Measurements from ENCODE around the gene FBXO10.

The FBXO10 gene

DNA sequence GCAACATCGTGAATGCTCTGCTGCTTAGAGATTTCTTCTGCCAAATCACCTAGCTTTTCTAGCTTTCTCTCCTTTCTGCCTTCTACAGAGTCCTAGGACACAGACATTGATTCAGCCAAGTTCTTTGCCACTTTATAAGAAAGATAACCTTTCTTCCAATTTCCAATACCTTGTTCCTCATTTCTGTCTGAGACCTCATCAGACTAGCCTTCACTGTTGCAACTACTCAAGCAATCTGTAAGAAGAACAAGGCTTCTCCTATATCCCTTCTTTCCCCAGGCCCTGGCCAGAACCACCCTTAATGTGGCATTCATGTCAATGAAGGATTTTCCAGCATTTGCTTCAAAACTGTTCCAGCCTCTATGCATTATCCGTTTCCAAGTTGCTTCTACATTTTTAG lies 24.3 kb downstream of the FBXO10 start:
- Histone ChIP-seq H3K9ac (ENCODE audit: low read depth in 1 of 2, low read length in 2 of 2) (no peak overlapping the region), H3K27ac (ENCODE audit: low read depth in 2 of 2, low read length in 2 of 2) (no peak overlapping the region), H3K36me3 (ENCODE audit: control insufficient read depth in 2 of 2, insufficient read depth in 2 of 2, low read length in 2 of 2) (no peaks in the 10 kb centered on the region), H3K4me1 (ENCODE audit: control insufficient read depth in 2 of 2, insufficient read depth in 2 of 2, low read length in 2 of 2) (no peaks in the 10 kb centered on the region), H3K9me3 (ENCODE audit: control insufficient read depth in 2 of 2, low read length in 2 of 2) (no peaks in the 10 kb centered on the region), H3K4me3 (ENCODE audit: low read length in 2 of 2) (no peak overlapping the region), H3K27me3 (ENCODE audit: control insufficient read depth in 2 of 2, insufficient read depth in 2 of 2, low read length in 2 of 2) (no peaks in the 10 kb centered on the region)

DNA sequence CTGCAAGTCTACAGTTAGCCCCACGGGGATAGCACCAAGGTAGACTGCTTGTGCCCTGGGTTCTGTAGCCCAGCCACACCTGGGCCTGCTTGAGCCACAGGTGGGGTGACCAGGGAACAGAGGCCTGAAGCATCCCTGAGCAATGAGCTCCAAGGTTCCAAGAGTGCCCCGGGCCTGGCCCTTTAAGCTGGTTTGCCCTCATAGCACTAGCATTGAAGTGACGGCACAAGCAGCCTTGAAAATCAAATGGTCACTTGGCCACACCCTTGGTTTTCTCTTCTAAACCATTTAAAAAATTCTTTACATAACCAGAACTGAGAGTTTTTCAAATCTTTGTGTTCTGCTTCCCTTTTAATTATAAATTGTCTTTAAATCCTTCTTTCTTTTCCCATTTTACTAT lies 24.7 kb downstream of the FBXO10 start:
- no peak overlapping the region for H3K9ac ChIP-seq (ENCODE audit: low read depth in 1 of 2, low read length in 2 of 2)
- no peaks in the 10 kb centered on the region for H3K4me1 ChIP-seq (ENCODE audit: control insufficient read depth in 2 of 2, insufficient read depth in 2 of 2, low read length in 2 of 2)
- H3K27ac ChIP-seq (ENCODE audit: low read depth in 2 of 2, low read length in 2 of 2), result no peak overlapping the region
- no peak overlapping the region for H3K4me3 ChIP-seq (ENCODE audit: low read length in 2 of 2)
- no peaks in the 10 kb centered on the region for H3K36me3 ChIP-seq (ENCODE audit: control insufficient read depth in 2 of 2, insufficient read depth in 2 of 2, low read length in 2 of 2)
- no peaks in the 10 kb centered on the region for H3K27me3 ChIP-seq (ENCODE audit: control insufficient read depth in 2 of 2, insufficient read depth in 2 of 2, low read length in 2 of 2)
- H3K9me3 ChIP-seq (ENCODE audit: control insufficient read depth in 2 of 2, low read length in 2 of 2), result no peaks in the 10 kb centered on the region

DNA sequence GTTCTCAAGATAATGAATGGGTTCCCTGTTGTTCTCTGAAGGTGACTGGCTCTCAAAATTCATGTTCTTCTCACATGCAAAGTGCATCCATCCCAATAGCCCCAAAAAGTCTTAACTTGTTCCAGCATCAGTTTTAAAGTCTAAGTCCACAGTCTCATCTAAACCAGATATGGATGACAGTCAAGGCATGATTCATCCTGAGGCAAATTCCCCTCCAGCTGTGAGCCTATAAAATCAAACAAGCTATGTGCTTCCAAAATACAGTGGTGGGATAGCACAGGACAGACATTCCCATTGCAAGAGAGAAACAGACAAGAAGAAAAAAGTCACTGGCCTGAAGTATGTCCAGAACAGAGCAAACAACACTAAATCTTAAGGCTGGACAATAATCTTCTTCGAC lies 25.4 kb downstream of the FBXO10 start:
- no peak overlapping the region for H3K4me3 ChIP-seq (ENCODE audit: low read length in 2 of 2)
- H3K27me3 ChIP-seq (ENCODE audit: control insufficient read depth in 2 of 2, insufficient read depth in 2 of 2, low read length in 2 of 2), result no peaks in the 10 kb centered on the region
- no peaks in the 10 kb centered on the region for H3K36me3 ChIP-seq (ENCODE audit: control insufficient read depth in 2 of 2, insufficient read depth in 2 of 2, low read length in 2 of 2)
- H3K9me3 ChIP-seq (ENCODE audit: control insufficient read depth in 2 of 2, low read length in 2 of 2), result no peaks in the 10 kb centered on the region
- H3K4me1 ChIP-seq (ENCODE audit: control insufficient read depth in 2 of 2, insufficient read depth in 2 of 2, low read length in 2 of 2), result no peaks in the 10 kb centered on the region
- no peak overlapping the region for H3K9ac ChIP-seq (ENCODE audit: low read depth in 1 of 2, low read length in 2 of 2)
- no peak overlapping the region for H3K27ac ChIP-seq (ENCODE audit: low read depth in 2 of 2, low read length in 2 of 2)

DNA sequence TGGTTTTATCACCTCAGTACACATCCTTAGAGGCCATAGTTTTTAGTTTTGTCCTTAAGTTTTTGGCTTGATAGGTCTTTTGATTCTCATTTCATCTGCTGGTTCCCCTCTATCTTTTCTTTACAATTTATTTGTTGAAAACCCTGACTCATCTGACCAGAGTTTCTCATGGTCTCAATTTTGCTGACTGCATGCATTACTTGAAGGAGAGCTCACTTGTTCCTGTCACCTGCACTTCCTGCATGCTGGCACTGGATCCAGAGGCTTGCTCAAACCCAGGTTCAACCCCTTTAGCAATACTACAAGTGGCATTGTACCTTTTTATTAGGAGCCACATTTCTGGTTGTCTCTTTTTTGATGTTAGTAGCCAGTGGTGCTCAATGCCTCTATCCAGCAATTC lies 26.7 kb downstream of the FBXO10 start:
- H3K4me3 ChIP-seq (ENCODE audit: low read length in 2 of 2), result no peak overlapping the region
- no peaks in the 10 kb centered on the region for H3K27me3 ChIP-seq (ENCODE audit: control insufficient read depth in 2 of 2, insufficient read depth in 2 of 2, low read length in 2 of 2)
- H3K36me3 ChIP-seq (ENCODE audit: control insufficient read depth in 2 of 2, insufficient read depth in 2 of 2, low read length in 2 of 2), result no peaks in the 10 kb centered on the region
- no peaks in the 10 kb centered on the region for H3K9me3 ChIP-seq (ENCODE audit: control insufficient read depth in 2 of 2, low read length in 2 of 2)
- H3K4me1 ChIP-seq (ENCODE audit: control insufficient read depth in 2 of 2, insufficient read depth in 2 of 2, low read length in 2 of 2), result no peaks in the 10 kb centered on the region
- H3K27ac ChIP-seq (ENCODE audit: low read depth in 2 of 2, low read length in 2 of 2), result no peak overlapping the region
- H3K9ac ChIP-seq (ENCODE audit: low read depth in 1 of 2, low read length in 2 of 2), result no peak overlapping the region

DNA sequence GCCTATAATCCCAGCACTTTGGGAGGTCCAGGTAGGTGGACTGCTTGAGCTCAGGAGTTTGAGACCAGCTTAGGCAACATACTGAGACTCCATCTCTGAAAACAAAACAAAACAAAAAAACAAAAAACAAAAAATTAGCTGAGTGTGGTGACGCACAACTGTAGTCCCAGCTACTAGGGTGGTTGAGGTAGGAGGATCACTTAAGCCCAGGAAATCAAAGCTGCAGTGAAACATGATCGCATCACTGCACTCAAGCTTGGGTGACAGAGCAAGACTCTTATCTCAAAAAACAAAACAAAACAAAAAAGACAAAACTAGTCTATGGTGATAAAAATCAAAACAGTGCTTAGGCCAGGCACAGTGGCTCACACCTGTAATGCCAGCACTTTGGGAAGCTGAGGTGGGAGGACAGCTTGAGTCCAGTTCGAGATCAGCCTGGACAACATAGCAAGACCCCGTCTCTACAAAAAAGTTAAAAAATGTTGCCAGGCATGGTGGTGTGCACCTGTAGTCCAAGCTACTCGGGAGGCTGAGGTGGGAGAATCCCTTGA lies 28.8 kb downstream of the FBXO10 start:
- Histone ChIP-seq H3K4me3 (ENCODE audit: low read length in 2 of 2) (no peak overlapping the region), H3K27ac (ENCODE audit: low read depth in 2 of 2, low read length in 2 of 2) (no peak overlapping the region), H3K27me3 (ENCODE audit: control insufficient read depth in 2 of 2, insufficient read depth in 2 of 2, low read length in 2 of 2) (no peaks in the 10 kb centered on the region), H3K9ac (ENCODE audit: low read depth in 1 of 2, low read length in 2 of 2) (no peak overlapping the region), H3K4me1 (ENCODE audit: control insufficient read depth in 2 of 2, insufficient read depth in 2 of 2, low read length in 2 of 2) (no peaks in the 10 kb centered on the region), H3K9me3 (ENCODE audit: control insufficient read depth in 2 of 2, low read length in 2 of 2) (no peaks in the 10 kb centered on the region), H3K36me3 (ENCODE audit: control insufficient read depth in 2 of 2, insufficient read depth in 2 of 2, low read length in 2 of 2) (no peaks in the 10 kb centered on the region)

DNA sequence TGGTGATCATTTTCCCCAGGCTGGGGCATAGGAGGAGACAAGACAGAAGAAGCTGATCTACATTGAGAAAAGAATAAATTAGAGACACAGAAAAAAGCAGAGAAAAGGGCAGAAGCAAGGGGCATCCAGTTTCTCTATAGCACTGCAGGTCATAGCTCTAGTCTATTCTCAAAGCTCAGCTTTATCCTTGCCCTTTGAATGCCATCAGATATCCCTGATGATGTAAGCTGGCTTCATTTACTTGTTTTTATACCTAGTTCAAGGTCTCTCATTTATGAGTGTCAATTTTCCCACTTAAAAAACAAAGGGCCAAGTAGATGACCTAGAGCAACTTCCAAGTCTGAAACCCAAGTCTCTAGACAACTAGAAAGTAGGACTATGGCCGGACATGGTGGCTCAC lies 32.7 kb downstream of the FBXO10 start:
- no peaks in the 10 kb centered on the region for H3K27me3 ChIP-seq (ENCODE audit: control insufficient read depth in 2 of 2, insufficient read depth in 2 of 2, low read length in 2 of 2)

DNA sequence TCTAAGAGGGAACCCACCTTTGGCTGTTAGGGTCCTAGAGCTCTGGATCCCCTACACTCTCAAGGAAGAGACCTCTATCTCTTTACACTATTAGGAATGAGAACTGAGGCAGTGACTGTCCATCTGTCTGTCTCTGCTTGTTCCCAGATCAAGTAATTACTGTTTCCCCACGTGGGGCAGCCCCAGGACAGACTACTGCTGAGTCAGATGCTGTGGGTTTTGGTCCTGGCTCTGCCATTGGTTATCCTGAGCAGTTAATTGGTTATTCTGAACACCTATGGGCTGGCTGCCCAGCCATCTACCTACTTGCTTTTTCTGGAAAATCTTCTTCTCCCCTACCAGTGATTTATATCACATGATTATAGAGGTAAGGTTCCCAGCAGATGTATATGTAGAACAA lies 33.3 kb downstream of the FBXO10 start:
- no peaks in the 10 kb centered on the region for H3K9me3 ChIP-seq (ENCODE audit: control insufficient read depth in 2 of 2, low read length in 2 of 2)
- H3K4me1 ChIP-seq (ENCODE audit: control insufficient read depth in 2 of 2, insufficient read depth in 2 of 2, low read length in 2 of 2), result peaks cover 0 to 5% of the 10 kb centered on the region in 2 donors
- no peaks in the 10 kb centered on the region for H3K27me3 ChIP-seq (ENCODE audit: control insufficient read depth in 2 of 2, insufficient read depth in 2 of 2, low read length in 2 of 2)
- no peaks in the 10 kb centered on the region for H3K36me3 ChIP-seq (ENCODE audit: control insufficient read depth in 2 of 2, insufficient read depth in 2 of 2, low read length in 2 of 2)
- no peak overlapping the region for H3K27ac ChIP-seq (ENCODE audit: low read depth in 2 of 2, low read length in 2 of 2)
- no peak overlapping the region for H3K4me3 ChIP-seq (ENCODE audit: low read length in 2 of 2)
- H3K9ac ChIP-seq (ENCODE audit: low read depth in 1 of 2, low read length in 2 of 2), result no peak overlapping the region

More for the DNA sequence above, 32.7 kb downstream of the FBXO10 start:
- Histone ChIP-seq H3K27ac (ENCODE audit: low read depth in 2 of 2, low read length in 2 of 2) (no peak overlapping the region), H3K9ac (ENCODE audit: low read depth in 1 of 2, low read length in 2 of 2) (no peak overlapping the region), H3K4me3 (ENCODE audit: low read length in 2 of 2) (no peak overlapping the region), H3K36me3 (ENCODE audit: control insufficient read depth in 2 of 2, insufficient read depth in 2 of 2, low read length in 2 of 2) (no peaks in the 10 kb centered on the region), H3K9me3 (ENCODE audit: control insufficient read depth in 2 of 2, low read length in 2 of 2) (no peaks in the 10 kb centered on the region), H3K4me1 (ENCODE audit: control insufficient read depth in 2 of 2, insufficient read depth in 2 of 2, low read length in 2 of 2) (peaks cover 0 to 5% of the 10 kb centered on the region in 2 donors)

DNA sequence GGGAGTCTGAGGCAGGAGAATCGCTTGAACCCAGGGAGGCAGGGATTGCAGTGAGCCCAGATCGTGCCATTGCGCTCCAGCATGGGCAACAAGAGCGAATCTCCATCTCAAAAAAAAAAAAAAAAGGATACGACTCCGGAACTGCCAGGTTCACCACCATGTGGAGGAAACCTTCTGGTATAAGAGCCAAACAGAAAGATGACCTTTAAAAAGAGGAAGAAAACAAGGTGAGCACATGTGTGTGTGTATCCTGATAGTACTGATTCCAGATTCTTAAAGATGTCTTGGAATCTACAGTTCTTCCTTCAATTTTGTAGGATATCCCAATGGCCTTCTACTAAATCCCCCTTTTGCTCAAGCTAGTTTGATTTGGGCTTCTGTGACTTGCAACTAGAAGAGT lies 33.7 kb downstream of the FBXO10 start:
- no peak overlapping the region for H3K4me3 ChIP-seq (ENCODE audit: low read length in 2 of 2)
- H3K9ac ChIP-seq (ENCODE audit: low read depth in 1 of 2, low read length in 2 of 2), result no peak overlapping the region
- no peaks in the 10 kb centered on the region for H3K27me3 ChIP-seq (ENCODE audit: control insufficient read depth in 2 of 2, insufficient read depth in 2 of 2, low read length in 2 of 2)
- no peak overlapping the region for H3K27ac ChIP-seq (ENCODE audit: low read depth in 2 of 2, low read length in 2 of 2)
- no peaks in the 10 kb centered on the region for H3K9me3 ChIP-seq (ENCODE audit: control insufficient read depth in 2 of 2, low read length in 2 of 2)
- peaks cover 0 to 5% of the 10 kb centered on the region in 2 donors for H3K4me1 ChIP-seq (ENCODE audit: control insufficient read depth in 2 of 2, insufficient read depth in 2 of 2, low read length in 2 of 2)
- H3K36me3 ChIP-seq (ENCODE audit: control insufficient read depth in 2 of 2, insufficient read depth in 2 of 2, low read length in 2 of 2), result no peaks in the 10 kb centered on the region

DNA sequence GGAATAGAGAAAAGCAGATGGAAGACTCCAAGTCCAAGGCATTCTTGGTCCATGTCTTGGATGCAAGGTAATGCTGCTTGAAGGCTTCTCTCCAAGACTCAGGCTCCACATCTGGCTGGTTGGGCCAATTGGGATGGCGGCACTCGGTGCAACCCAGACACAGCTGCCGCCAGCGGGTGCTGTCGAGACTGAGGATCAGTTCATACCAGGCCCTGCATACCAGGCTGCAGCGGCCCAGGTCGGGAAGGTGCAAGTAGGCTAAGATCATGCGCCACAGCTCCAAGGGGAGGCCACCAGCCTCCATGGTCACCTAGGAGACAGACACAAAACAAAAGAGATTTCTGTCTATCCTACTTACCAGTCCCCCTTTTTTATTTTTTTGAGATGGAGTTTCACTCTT lies 34.7 kb downstream of the FBXO10 start:
- no peak overlapping the region for H3K9ac ChIP-seq (ENCODE audit: low read depth in 1 of 2, low read length in 2 of 2)
- H3K4me3 ChIP-seq (ENCODE audit: low read length in 2 of 2), result no peak overlapping the region
- H3K27ac ChIP-seq (ENCODE audit: low read depth in 2 of 2, low read length in 2 of 2), result no peak overlapping the region
- peaks cover 0 to 8% of the 10 kb centered on the region in 2 donors for H3K36me3 ChIP-seq (ENCODE audit: control insufficient read depth in 2 of 2, insufficient read depth in 2 of 2, low read length in 2 of 2)
- peaks cover 0 to 5% of the 10 kb centered on the region in 2 donors for H3K4me1 ChIP-seq (ENCODE audit: control insufficient read depth in 2 of 2, insufficient read depth in 2 of 2, low read length in 2 of 2)
- no peaks in the 10 kb centered on the region for H3K9me3 ChIP-seq (ENCODE audit: control insufficient read depth in 2 of 2, low read length in 2 of 2)
- no peaks in the 10 kb centered on the region for H3K27me3 ChIP-seq (ENCODE audit: control insufficient read depth in 2 of 2, insufficient read depth in 2 of 2, low read length in 2 of 2)

DNA sequence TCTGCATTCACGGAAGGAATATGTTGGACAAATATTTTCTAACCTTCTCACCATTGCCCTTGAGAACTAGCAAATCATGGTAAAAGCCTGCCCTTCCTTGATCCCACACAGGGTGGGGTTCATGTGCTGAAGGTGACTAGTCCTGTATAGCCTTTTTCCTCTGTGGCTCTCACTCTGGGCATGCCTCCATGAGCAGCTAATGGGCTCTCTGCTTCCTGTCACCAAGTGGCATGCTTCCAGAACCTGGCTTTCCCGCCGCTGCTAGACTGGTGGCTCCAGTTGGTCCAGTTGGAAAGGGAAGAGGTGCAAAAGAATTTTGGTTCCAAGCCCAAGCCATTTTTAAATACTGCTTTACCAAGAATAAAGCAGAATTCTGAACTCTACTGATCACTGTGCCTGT lies 35.5 kb downstream of the FBXO10 start:
- Histone ChIP-seq H3K9me3 (ENCODE audit: control insufficient read depth in 2 of 2, low read length in 2 of 2) (no peaks in the 10 kb centered on the region), H3K27ac (ENCODE audit: low read depth in 2 of 2, low read length in 2 of 2) (no peak overlapping the region), H3K27me3 (ENCODE audit: control insufficient read depth in 2 of 2, insufficient read depth in 2 of 2, low read length in 2 of 2) (no peaks in the 10 kb centered on the region), H3K9ac (ENCODE audit: low read depth in 1 of 2, low read length in 2 of 2) (no peak overlapping the region), H3K4me3 (ENCODE audit: low read length in 2 of 2) (no peak overlapping the region), H3K4me1 (ENCODE audit: control insufficient read depth in 2 of 2, insufficient read depth in 2 of 2, low read length in 2 of 2) (peaks cover 0 to 5% of the 10 kb centered on the region in 2 donors), H3K36me3 (ENCODE audit: control insufficient read depth in 2 of 2, insufficient read depth in 2 of 2, low read length in 2 of 2) (peaks cover 0 to 14% of the 10 kb centered on the region in 2 donors)

DNA sequence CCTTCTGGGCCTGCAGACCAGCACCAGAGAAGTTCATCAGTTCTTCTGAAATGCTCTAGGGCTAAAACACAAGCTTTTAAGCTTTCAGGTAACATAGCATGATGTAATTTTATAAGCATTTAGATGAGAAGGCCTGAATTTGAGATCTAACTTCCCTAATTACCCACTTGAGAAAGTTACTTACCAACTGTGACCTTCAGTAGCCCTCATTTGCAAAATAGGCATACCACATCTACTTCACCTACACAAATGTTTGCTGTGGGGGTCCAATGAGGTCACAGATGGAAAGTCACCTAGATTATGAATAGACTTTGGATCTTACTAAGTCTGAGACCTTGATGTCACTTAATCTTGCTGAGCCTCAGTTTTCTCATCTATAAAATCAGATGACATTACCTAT lies 36.5 kb downstream of the FBXO10 start:
- Histone ChIP-seq H3K4me3 (ENCODE audit: low read length in 2 of 2) (no peak overlapping the region), H3K36me3 (ENCODE audit: control insufficient read depth in 2 of 2, insufficient read depth in 2 of 2, low read length in 2 of 2) (peaks cover 0 to 14% of the 10 kb centered on the region in 2 donors), H3K27me3 (ENCODE audit: control insufficient read depth in 2 of 2, insufficient read depth in 2 of 2, low read length in 2 of 2) (no peaks in the 10 kb centered on the region), H3K4me1 (ENCODE audit: control insufficient read depth in 2 of 2, insufficient read depth in 2 of 2, low read length in 2 of 2) (peaks cover 0 to 5% of the 10 kb centered on the region in 2 donors), H3K27ac (ENCODE audit: low read depth in 2 of 2, low read length in 2 of 2) (no peak overlapping the region), H3K9me3 (ENCODE audit: control insufficient read depth in 2 of 2, low read length in 2 of 2) (no peaks in the 10 kb centered on the region), H3K9ac (ENCODE audit: low read depth in 1 of 2, low read length in 2 of 2) (no peak overlapping the region)
